HEK293 (cell line): ENCODE data around the gene CENPP.

ENCODE experiments used
- CTCF ChIA-PET: fragments of 350-600 bp; formaldehyde crosslinking; extraction: SDS; loops from one replicate; lab custom pipeline; 2021; ENCODE audit warnings: antibody characterized with exemption; lab: Yijun Ruan, JAX
- POLR2A ChIA-PET: fragments of 300-600 bp; formaldehyde crosslinking; extraction: SDS; loops from one replicate; lab custom pipeline; 2020; ENCODE audit warnings: antibody characterized with exemption, inconsistent platforms; lab: Yijun Ruan, JAX
- H3K27ac ChIP-seq: fragments of 200-500 bp; sonication (Bioruptor generic); 2 replicates; pipeline ENCODE4 v1.5.1; 2014; ENCODE audit warnings: low read depth, low read length, control low read depth, inconsistent platforms; ENCODE audit errors: extremely low read depth
- H3K36me3 ChIP-seq, 2 experiments: fragments of 200-500 bp in 1 of 2; sonication (Bioruptor generic) in 1 of 2; 1 replicate in 1 of 2; 2 replicates in 1 of 2; pipeline ENCODE4 v1.5.1; 2014 to 2017; ENCODE audit warnings: inconsistent platforms in 2 of 2, low read length in 2 of 2; ENCODE audit not compliant: control insufficient read depth in 2 of 2, insufficient read depth in 1 of 2
- H3K4me1 ChIP-seq: fragments of 200-500 bp; sonication (Bioruptor generic); 2 replicates; pipeline ENCODE4 v1.5.1; 2014; ENCODE audit warnings: mild to moderate bottlenecking, low read length, inconsistent platforms; ENCODE audit not compliant: control insufficient read depth, insufficient read depth
- H3K4me3 ChIP-seq: 2 replicates; pipeline ENCODE4 v1.5.1; 2011; ENCODE audit warnings: low read depth, mild to moderate bottlenecking, control low read depth, low read length, moderate library complexity
- H3K9me3 ChIP-seq: fragments of 200-500 bp; sonication (Bioruptor generic); 2 replicates; pipeline ENCODE4 v1.5.1; 2014; ENCODE audit warnings: low read depth, low read length, inconsistent platforms; ENCODE audit not compliant: control insufficient read depth, insufficient read depth
- EGR2 ChIP-seq: fragments of 450-650 bp; formaldehyde crosslinking; IDR thresholded peaks from 2 replicates; pipeline ENCODE4 v1.5.1; 2016; ENCODE audit warnings: low read depth, missing biosample characterization, missing genetic modification characterization
- HOXD13 ChIP-seq: sonication (generic); formaldehyde crosslinking; IDR thresholded peaks from 2 replicates; pipeline ENCODE4 v1.8.0; 2022; ENCODE audit warnings: missing genetic modification reagents, borderline replicate concordance
- KLF9 ChIP-seq: fragments of 450-650 bp; formaldehyde crosslinking; IDR thresholded peaks from 2 replicates; pipeline ENCODE4 v1.5.1; 2016; ENCODE audit warnings: missing biosample characterization, missing genetic modification characterization, low read depth
- REPIN1 ChIP-seq: fragments of 450-650 bp; formaldehyde crosslinking; IDR thresholded peaks from 2 replicates; pipeline ENCODE4 v1.5.1; 2017; ENCODE audit warnings: missing biosample characterization, missing genetic modification characterization, low read depth
- SETDB1 ChIP-seq: IDR thresholded peaks from one replicate; pipeline ENCODE4 v1.6.1; 2017; ENCODE audit warnings: mild to moderate bottlenecking, low read length, moderate library complexity, mixed read lengths; ENCODE audit not compliant: insufficient read length
- ZBTB49 ChIP-seq: fragments of 450-650 bp; formaldehyde crosslinking; IDR thresholded peaks from 2 replicates; pipeline ENCODE4 v1.5.1; 2016; ENCODE audit warnings: missing biosample characterization, missing genetic modification characterization, low read depth
- ZBTB7A ChIP-seq: fragments of 450-650 bp; formaldehyde crosslinking; IDR thresholded peaks from 2 replicates; pipeline ENCODE4 v1.5.1; 2016; ENCODE audit warnings: low read depth, missing biosample characterization, missing genetic modification characterization
- ZFP37 ChIP-seq: fragments of 450-650 bp; formaldehyde crosslinking; IDR thresholded peaks from 2 replicates; pipeline ENCODE4 v1.5.1; 2016; ENCODE audit warnings: missing biosample characterization, missing genetic modification characterization
- ZNF112 ChIP-seq: fragments of 450-650 bp; formaldehyde crosslinking; IDR thresholded peaks from 2 replicates; pipeline ENCODE4 v1.5.0; 2017; ENCODE audit warnings: missing biosample characterization, missing genetic modification characterization
- ZNF138 ChIP-seq: fragments of 450-650 bp; formaldehyde crosslinking; IDR thresholded peaks from 2 replicates; pipeline ENCODE4 v1.5.1; 2016; ENCODE audit warnings: missing biosample characterization, missing genetic modification characterization, borderline replicate concordance
- ZNF292 ChIP-seq: fragments of 450-650 bp; formaldehyde crosslinking; IDR thresholded peaks from 2 replicates; pipeline ENCODE4 v1.5.1; 2016; ENCODE audit warnings: low read depth, missing biosample characterization, missing genetic modification characterization, borderline replicate concordance
- ZNF341 ChIP-seq: fragments of 450-650 bp; formaldehyde crosslinking; IDR thresholded peaks from 2 replicates; pipeline ENCODE4; 2016; ENCODE audit warnings: low read depth, missing biosample characterization, missing genetic modification characterization
- ZNF398 ChIP-seq: fragments of 450-650 bp; formaldehyde crosslinking; IDR thresholded peaks from 2 replicates; pipeline ENCODE4 v1.5.1; 2017; ENCODE audit warnings: missing biosample characterization, missing genetic modification characterization
- ZNF488 ChIP-seq: fragments of 450-650 bp; formaldehyde crosslinking; IDR thresholded peaks from 2 replicates; pipeline ENCODE4 v1.5.1; 2016; ENCODE audit warnings: missing biosample characterization, missing genetic modification characterization
- ZNF548 ChIP-seq: fragments of 450-650 bp; formaldehyde crosslinking; IDR thresholded peaks from 2 replicates; pipeline ENCODE4 v1.5.1; 2016; ENCODE audit warnings: missing biosample characterization, missing genetic modification characterization
- ZNF558 ChIP-seq: fragments of 450-650 bp; formaldehyde crosslinking; IDR thresholded peaks from 2 replicates; pipeline ENCODE4 v1.5.1; 2016; ENCODE audit warnings: missing biosample characterization, missing genetic modification characterization
- ZNF621 ChIP-seq: fragments of 450-650 bp; formaldehyde crosslinking; IDR thresholded peaks from 2 replicates; pipeline ENCODE4 v1.5.1; 2017; ENCODE audit warnings: missing biosample characterization, missing genetic modification characterization
- ZNF664 ChIP-seq: fragments of 450-650 bp; formaldehyde crosslinking; IDR thresholded peaks from 2 replicates; pipeline ENCODE4 v1.5.1; 2016; ENCODE audit warnings: missing biosample characterization, missing genetic modification characterization
- ZSCAN23 ChIP-seq: fragments of 450-650 bp; formaldehyde crosslinking; IDR thresholded peaks from 2 replicates; pipeline ENCODE4 v1.5.1; 2016; ENCODE audit warnings: missing biosample characterization, missing genetic modification characterization
- ZXDB ChIP-seq: fragments of 450-650 bp; formaldehyde crosslinking; IDR thresholded peaks from 2 replicates; pipeline ENCODE4 v1.5.1; 2016; ENCODE audit warnings: missing biosample characterization, missing genetic modification characterization
- TF ChIP-seq, protein P1 (sequence below): fragments of 450-650 bp; formaldehyde crosslinking; IDR thresholded peaks from 2 replicates; pipeline ENCODE4 v1.5.1; 2017; ENCODE audit warnings: missing biosample characterization, missing genetic modification characterization

Gene CENPP

DNA sequence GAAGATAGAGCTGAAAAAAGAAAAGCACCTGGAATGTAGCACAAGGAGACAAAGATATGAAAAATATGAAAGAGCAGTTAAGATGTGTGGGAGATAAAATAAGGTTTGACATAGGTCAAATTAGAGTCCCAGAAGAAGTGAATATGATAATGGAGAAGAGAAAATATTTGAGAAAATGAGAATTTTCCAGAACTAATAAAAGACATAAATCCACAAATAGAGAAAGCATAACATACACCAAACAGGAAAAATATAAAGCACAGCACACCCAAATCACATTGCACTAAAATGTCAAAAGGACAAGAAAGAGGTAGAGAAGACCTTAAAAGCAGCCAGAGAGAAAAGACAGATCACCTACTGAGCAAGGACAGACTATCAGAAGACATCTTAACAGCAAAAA is 300.7 kb downstream of the CENPP start:
- H3K27ac ChIP-seq, result no peak overlapping the region
- no peaks in the 10 kb centered on the region for H3K4me1 ChIP-seq
- ChIA-PET POLR2A (no interaction called here), CTCF (interaction anchor here (0.6 to 0.7 kb wide), 2 partner anchors 25 to 290 kb away, joined by 3 to 5 read pairs; no protein-coding TSS in a partner anchor)
- TF ChIP-seq ZNF558 (tag by site-specific recombination) (peak; percentile 93), ZNF341 (tag by site-specific recombination) (no peak)
- no peaks in the 10 kb centered on the region for H3K9me3 ChIP-seq
- peaks cover 10 to 47% of the 10 kb centered on the region in 2 experiments for H3K36me3 ChIP-seq
- H3K4me3 ChIP-seq, result no peak overlapping the region

GRCh38 chr9:92627651-92628050 is 301.9 kb downstream of the CENPP start:
- peaks cover 7 to 55% of the 10 kb centered on the region in 2 experiments; a peak in 2 of 3 replicates for H3K36me3 ChIP-seq
- no peaks in the 10 kb centered on the region for H3K9me3 ChIP-seq
- H3K27ac ChIP-seq, result no peak overlapping the region
- no peak for TF ChIP-seq ZNF558 (tag by site-specific recombination)
- no peak for TF ChIP-seq HOXD13
- no peak for TF ChIP-seq KLF9 (tag by site-specific recombination)
- TF ChIP-seq ZNF398, result no peak
- no peak for TF ChIP-seq ZNF548 (tag by site-specific recombination)
- TF ChIP-seq ZXDB (tag by site-specific recombination), result no peak
- no peak for TF ChIP-seq ZNF488
- TF ChIP-seq EGR2, result no peak
- TF ChIP-seq REPIN1, result no peak
- TF ChIP-seq ZNF138 (tag by site-specific recombination), result no peak
- no peak for TF ChIP-seq ZNF664
- TF ChIP-seq ZNF292 (tag by site-specific recombination), result no peak
- TF ChIP-seq, protein P1, sequence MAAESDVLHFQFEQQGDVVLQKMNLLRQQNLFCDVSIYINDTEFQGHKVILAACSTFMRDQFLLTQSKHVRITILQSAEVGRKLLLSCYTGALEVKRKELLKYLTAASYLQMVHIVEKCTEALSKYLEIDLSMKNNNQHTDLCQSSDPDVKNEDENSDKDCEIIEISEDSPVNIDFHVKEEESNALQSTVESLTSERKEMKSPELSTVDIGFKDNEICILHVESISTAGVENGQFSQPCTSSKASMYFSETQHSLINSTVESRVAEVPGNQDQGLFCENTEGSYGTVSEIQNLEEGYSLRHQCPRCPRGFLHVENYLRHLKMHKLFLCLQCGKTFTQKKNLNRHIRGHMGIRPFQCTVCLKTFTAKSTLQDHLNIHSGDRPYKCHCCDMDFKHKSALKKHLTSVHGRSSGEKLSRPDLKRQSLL (tag by site-specific recombination), result no peak
- no peak for TF ChIP-seq ZNF621
- TF ChIP-seq ZBTB7A (tag by site-specific recombination), result no peak
- TF ChIP-seq SETDB1, result no peak
- no peak for TF ChIP-seq ZNF112 (tag by site-specific recombination)
- no peak for TF ChIP-seq ZFP37
- TF ChIP-seq ZBTB49 (tag by site-specific recombination), result no peak
- TF ChIP-seq ZSCAN23 (tag by site-specific recombination), result no peak
- ChIA-PET CTCF (no interaction called here), POLR2A (no interaction called here)
- no peaks in the 10 kb centered on the region for H3K4me1 ChIP-seq
- no peak overlapping the region for H3K4me3 ChIP-seq
